Large intestine (tissue), 3 donors: ENCODE results near the gene IRX3. TPM values are rescaled to one million over a fixed set of nuclear protein-coding genes. Genes with fewer than 3 reads are reported as not detected.
"Not testable (repeated sequence)": the region's sequence is repeated elsewhere in the genome, so short reads cannot be mapped to it uniquely, and the experiment has no call there.

ENCODE experiments used
- DNase-seq, 2 donors: peaks; one replicate each; pipeline versions ENCODE4 v3.0.0 to v3.0.0-alpha.2; 2013
- H3K27ac ChIP-seq: one replicate; pipeline ENCODE4 v1.5.1; 2013; ENCODE audit warnings: low read length
- H3K27me3 ChIP-seq: 2 replicates; pipeline ENCODE4 v1.6.1; 2013; ENCODE audit warnings: low read length; ENCODE audit not compliant: control insufficient read depth, insufficient read depth
- H3K36me3 ChIP-seq: 2 replicates; pipeline ENCODE4 v1.6.1; 2013; ENCODE audit warnings: low read length; ENCODE audit not compliant: control insufficient read depth, insufficient read depth
- H3K4me1 ChIP-seq: one replicate; pipeline ENCODE4 v1.6.1; 2013; ENCODE audit warnings: low read length; ENCODE audit not compliant: control insufficient read depth, insufficient read depth
- H3K4me3 ChIP-seq: one replicate; pipeline ENCODE4 v1.5.1; 2013; ENCODE audit warnings: low read length
- H3K9me3 ChIP-seq: one replicate; pipeline ENCODE4 v1.6.1; 2013; ENCODE audit warnings: mild to moderate bottlenecking, low read depth, low read length, moderate library complexity; ENCODE audit not compliant: control insufficient read depth
- WGBS: methylation state at CpG from one replicate; pipeline ENCODE4 v1.1.5; 2013; ENCODE audit warnings: low lambda C conversion rate; ENCODE audit not compliant: insufficient coverage; 5-methylcytosine and 5-hydroxymethylcytosine counted together
- polyA plus RNA-seq: library from polyadenylated mRNA; unstranded; fragments of 120-200 nt; gene quantifications from one replicate; pipeline ENCODE4 v1.2.1, GENCODE V29; 2013

IRX3 gene
- polyA plus RNA-seq, 1 donor = 0.28 TPM

GRCh38 chr16:54247705-54248104, 38.9 kb downstream of the IRX3 start:
- DNase-seq, H3K9me3 ChIP-seq, H3K36me3 ChIP-seq, H3K27ac ChIP-seq, H3K4me3 ChIP-seq, H3K4me1 ChIP-seq: not testable (repeated sequence)
- no CpG with 5 or more reads among the region's 2 CpGs for WGBS
- H3K27me3 ChIP-seq = peaks cover 18% of the 10 kb centered on the region

DNA sequence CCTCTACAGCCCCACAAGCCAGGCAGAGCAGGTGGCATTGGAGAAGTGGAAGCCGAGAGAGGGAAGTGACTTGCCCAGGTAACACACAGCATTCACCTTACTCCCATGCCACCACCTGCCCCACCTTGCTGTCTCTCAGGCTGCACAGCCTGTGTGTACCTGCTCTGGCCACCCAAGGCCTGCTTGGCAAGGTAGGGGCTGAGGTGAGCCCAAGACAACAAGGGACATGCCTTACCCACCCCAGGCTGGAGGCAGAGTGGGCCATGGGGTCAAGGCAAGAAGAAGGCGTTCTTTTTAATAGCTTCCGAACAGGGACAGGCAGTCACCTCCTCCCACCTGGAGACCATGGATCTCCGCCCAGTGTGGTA, 40.1 kb downstream of the IRX3 start:
- Histone ChIP-seq H3K4me3 (no peak overlapping the region), H3K27me3 (peaks cover 18% of the 10 kb centered on the region), H3K36me3 (no peaks in the 10 kb centered on the region), H3K9me3 (no peaks in the 10 kb centered on the region), H3K27ac (no peak overlapping the region), H3K4me1 (no peaks in the 10 kb centered on the region)
- no peak for DNase-seq
- WGBS = no CpG with 5 or more reads among the region's 4 CpGs

- WGBS = 100% methylated on average over 1 of the region's 4 CpGs
- Histone ChIP-seq H3K9me3 (no peaks in the 10 kb centered on the region), H3K4me3 (no peak overlapping the region), H3K27me3 (peaks cover 18% of the 10 kb centered on the region), H3K36me3 (no peaks in the 10 kb centered on the region), H3K27ac (no peak overlapping the region), H3K4me1 (no peaks in the 10 kb centered on the region)
- DNase-seq = no peak
These were observed 40.7 kb downstream of the IRX3 start for GRCh38 chr16:54245788-54246453.

- DNase-seq = no peak
- Histone ChIP-seq H3K9me3 (no peaks in the 10 kb centered on the region), H3K4me1 (no peaks in the 10 kb centered on the region), H3K4me3 (no peak overlapping the region), H3K27me3 (peaks cover 12% of the 10 kb centered on the region), H3K36me3 (no peaks in the 10 kb centered on the region), H3K27ac (no peak overlapping the region)
- WGBS = no CpG with 5 or more reads among the region's 11 CpGs
These were observed 42.3 kb downstream of the IRX3 start for GRCh38 chr16:54244061-54244886.

- Histone ChIP-seq H3K36me3 (no peaks in the 10 kb centered on the region), H3K4me3 (no peak overlapping the region), H3K27ac (no peak overlapping the region), H3K9me3 (no peaks in the 10 kb centered on the region), H3K4me1 (no peaks in the 10 kb centered on the region), H3K27me3 (peaks cover 9% of the 10 kb centered on the region)
- no peak for DNase-seq
- WGBS = no CpG with 5 or more reads among the region's 6 CpGs
These were observed 43.4 kb downstream of the IRX3 start for GRCh38 chr16:54243202-54243601.

GRCh38 chr16:54242199-54242598, 44.4 kb downstream of the IRX3 start:
- H3K27ac ChIP-seq = no peak overlapping the region
- no peaks in the 10 kb centered on the region for H3K36me3 ChIP-seq
- H3K4me1 ChIP-seq = no peaks in the 10 kb centered on the region
- WGBS = 100% methylated on average over 1 of the region's 4 CpGs
- no peak for DNase-seq
- no peaks in the 10 kb centered on the region for H3K9me3 ChIP-seq
- H3K4me3 ChIP-seq = no peak overlapping the region
- H3K27me3 ChIP-seq = peaks cover 9% of the 10 kb centered on the region

GRCh38 chr16:54241525-54241924, 45.1 kb downstream of the IRX3 start:
- H3K27me3 ChIP-seq = peaks cover 9% of the 10 kb centered on the region
- no peaks in the 10 kb centered on the region for H3K4me1 ChIP-seq
- WGBS = 100% methylated on average over 3 of the region's 6 CpGs
- no peaks in the 10 kb centered on the region for H3K9me3 ChIP-seq
- DNase-seq = no peak
- no peak overlapping the region for H3K27ac ChIP-seq
- H3K36me3 ChIP-seq = no peaks in the 10 kb centered on the region
- no peak overlapping the region for H3K4me3 ChIP-seq

DNA sequence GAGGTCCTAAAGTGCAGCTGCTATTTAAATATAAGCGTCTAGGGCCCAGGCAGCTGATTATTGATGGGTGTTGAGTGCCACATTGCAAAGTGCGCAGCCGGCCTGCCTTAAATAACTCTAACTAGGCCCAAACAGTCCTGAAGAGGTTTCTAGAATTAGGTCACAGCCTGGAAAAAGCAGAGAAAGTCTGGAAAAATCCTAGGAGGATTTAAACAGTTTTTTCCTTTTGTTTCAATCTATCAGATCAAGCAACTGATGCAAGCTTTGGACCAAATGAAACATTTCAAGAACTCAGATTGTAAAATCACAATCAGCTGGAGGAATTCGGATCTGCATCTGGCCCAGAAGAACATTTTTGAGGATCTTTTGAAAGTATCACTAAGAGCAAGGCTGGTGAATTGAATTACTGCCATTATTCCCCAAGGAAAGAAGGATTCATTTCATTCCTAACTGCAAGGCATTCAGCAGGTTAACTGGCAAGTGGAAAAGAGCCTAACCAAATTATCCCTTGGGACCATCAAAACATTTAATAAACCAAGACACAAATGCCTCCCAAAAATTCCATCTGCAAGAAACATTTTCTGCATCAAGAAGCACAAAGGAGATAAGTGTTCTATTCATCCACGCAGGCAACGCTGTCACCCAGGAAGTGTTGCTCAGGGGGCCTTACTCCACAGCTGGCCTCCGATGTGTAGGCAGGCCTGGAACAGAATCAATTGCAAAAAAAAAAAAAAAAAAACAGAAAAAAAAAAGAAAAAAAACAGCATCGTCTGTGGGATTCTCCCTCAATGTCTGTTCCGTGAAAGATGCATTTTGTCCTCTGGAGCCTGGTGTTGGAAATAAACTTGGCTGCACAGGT, 46.1 kb downstream of the IRX3 start:
- H3K27me3 ChIP-seq = peaks cover 9% of the 10 kb centered on the region
- 74% methylated on average over 3 of the region's 9 CpGs for WGBS
- no peak for DNase-seq
- H3K4me3 ChIP-seq = no peak overlapping the region
- no peaks in the 10 kb centered on the region for H3K4me1 ChIP-seq
- no peaks in the 10 kb centered on the region for H3K9me3 ChIP-seq
- H3K36me3 ChIP-seq = no peaks in the 10 kb centered on the region
- no peak overlapping the region for H3K27ac ChIP-seq

- WGBS = no CpG with 5 or more reads among the region's 8 CpGs
- H3K27ac ChIP-seq = no peak overlapping the region
These were observed 47.1 kb downstream of the IRX3 start for GRCh38 chr16:54239456-54239855.

GRCh38 chr16:54236773-54237172, 49.8 kb downstream of the IRX3 start:
- Histone ChIP-seq H3K27ac (no peak overlapping the region), H3K27me3 (no peaks in the 10 kb centered on the region), H3K36me3 (no peaks in the 10 kb centered on the region), H3K9me3 (no peaks in the 10 kb centered on the region), H3K4me3 (no peak overlapping the region), H3K4me1 (no peaks in the 10 kb centered on the region)
- no peak for DNase-seq
- no CpG with 5 or more reads among the region's 2 CpGs for WGBS

More at GRCh38 chr16:54239456-54239855, 47.1 kb downstream of the IRX3 start:
- no peak overlapping the region for H3K4me3 ChIP-seq
- no peaks in the 10 kb centered on the region for H3K4me1 ChIP-seq
- H3K27me3 ChIP-seq = peaks cover 7% of the 10 kb centered on the region
- H3K9me3 ChIP-seq = no peaks in the 10 kb centered on the region
- no peak for DNase-seq
- H3K36me3 ChIP-seq = no peaks in the 10 kb centered on the region
